SK-N-SH treated with all-trans-retinoic acid at 6 μM for 48 hours (cell line): ENCODE data around the gene NNAT.

ENCODE experiments used
- ARNTL ChIP-seq: fragments of 450-650 bp; formaldehyde crosslinking; IDR thresholded peaks from 2 replicates; pipeline ENCODE4 v1.5.0; 2020; ENCODE audit warnings: low read depth, mild to moderate bottlenecking, moderate library complexity, borderline replicate concordance
- ESRRG ChIP-seq: fragments of 250-450 bp; sonication (Bioruptor Pico); IDR thresholded peaks from 2 replicates; pipeline ENCODE4 v1.6.1; 2021; ENCODE audit warnings: mild to moderate bottlenecking
- ISL1 ChIP-seq: fragments of 250-450 bp; sonication (Bioruptor Pico); IDR thresholded peaks from 2 replicates; pipeline ENCODE4 v2.1.2; 2022; ENCODE audit warnings: mild to moderate bottlenecking, moderate library complexity
- PATZ1 ChIP-seq: fragments of 250-450 bp; sonication (Bioruptor Pico); IDR thresholded peaks from 2 replicates; pipeline ENCODE4 v1.8.0; 2020; ENCODE audit warnings: mild to moderate bottlenecking, moderate library complexity, borderline replicate concordance
- RARB ChIP-seq: fragments of 250-450 bp; sonication (Bioruptor Pico); IDR thresholded peaks from 2 replicates; pipeline ENCODE4 v1.8.0; 2021; ENCODE audit warnings: mild to moderate bottlenecking, moderate library complexity
- TOX ChIP-seq: fragments of 250-450 bp; sonication (Bioruptor Pico); IDR thresholded peaks from 2 replicates; pipeline ENCODE4 v1.8.0; 2021; ENCODE audit warnings: mild to moderate bottlenecking, moderate library complexity, borderline replicate concordance
- ZFP3 ChIP-seq: fragments of 250-450 bp; sonication (Bioruptor Pico); IDR thresholded peaks from 2 replicates; pipeline ENCODE4 v1.5.0; 2020; ENCODE audit warnings: mild to moderate bottlenecking, moderate library complexity
- ZFP30 ChIP-seq: fragments of 450-650 bp; formaldehyde crosslinking; IDR thresholded peaks from 2 replicates; pipeline ENCODE4 v1.5.0; 2022; ENCODE audit warnings: mild to moderate bottlenecking, moderate library complexity
- ZNF565 ChIP-seq: fragments of 450-650 bp; formaldehyde crosslinking; conservative IDR thresholded peaks from 2 replicates; pipeline ENCODE4 v1.5.0; 2020; ENCODE audit warnings: low read depth, mild to moderate bottlenecking, moderate library complexity
- ZNF8 ChIP-seq: fragments of 450-650 bp; formaldehyde crosslinking; IDR thresholded peaks from 2 replicates; pipeline ENCODE4 v1.5.0; 2020; ENCODE audit warnings: mild to moderate bottlenecking, moderate library complexity

- TF ChIP-seq ESRRG (CRISPR knock-in tag) (no peak), RARB (no peak), ARNTL (CRISPR knock-in tag) (no peak), ISL1 (no peak), TOX (no peak), ZFP30 (CRISPR knock-in tag) (no peak), ZNF565 (no peak), PATZ1 (CRISPR knock-in tag) (no peak), ZNF8 (CRISPR knock-in tag) (no peak), ZFP3 (CRISPR knock-in tag) (no peak)
These were observed 20.7 kb upstream of the NNAT start for GRCh38 chr20:37500311-37500710.
